K562 treated with DMSO at 1 percent for 12 hours (cell line): Measurements from ENCODE around the gene PRR13. TPM values are rescaled to one million over a fixed set of nuclear protein-coding genes. Genes with fewer than 3 reads are reported as not detected.

Experiments
- total RNA-seq: library from RNA; unstranded; fragments of 300-600 nt; gene quantifications from 2 replicates; pipeline ENCODE4 v1.2.3, GENCODE V29; 2022; ENCODE audit not compliant: insufficient read depth

Gene PRR13
- 204 and 264 TPM in 2 replicates for total RNA-seq

GRCh38 chr12:53441040-53441833 is at the start of gene PRR13:
TSS of gene PRR13 (plus strand) at chr12:53441734. CDS start at chr12:53442715, 981 bp downstream.

GRCh38 chr12:53423597-53423996 is 17.9 kb upstream of the PRR13 start, which contains the start of gene AMHR2:
TSS of gene AMHR2 (plus strand) at chr12:53423855. CDS start at chr12:53423935, 80 bp downstream.

GRCh38 chr12:53451661-53452158 is 10.2 kb downstream of the PRR13 start, which contains the start of gene PCBP2:
TSS of gene PCBP2 (plus strand) at chr12:53452102. CDS start at chr12:53454801, 2,699 bp downstream.

Other genes with a start within 250 kb of the PRR13 start
- 2.2 and 3.5 TPM in 2 replicates for gene ITGB7, start 234.5 kb upstream of the PRR13 start, total RNA-seq
- 4.3 and 7.8 TPM in 2 replicates for gene RARG, start 209.5 kb upstream of the PRR13 start, total RNA-seq
- gene ESPL1, start 173.4 kb upstream of the PRR13 start, total RNA-seq = 17.5 and 36.3 TPM in 2 replicates
- 588 and 822 TPM in 2 replicates for gene PFDN5, start 146.2 kb upstream of the PRR13 start, total RNA-seq
- 7.5 and 15.2 TPM in 2 replicates for gene MYG1, start 142.0 kb upstream of the PRR13 start, total RNA-seq
- gene AAAS, start 120.1 kb upstream of the PRR13 start, total RNA-seq = 54.6 and 62.3 TPM in 2 replicates
- not detected in 2 replicates for gene SP7, start 105.4 kb upstream of the PRR13 start, total RNA-seq
- 5.8 and 33.8 TPM in 2 replicates for gene SP1, start 61.6 kb upstream of the PRR13 start, total RNA-seq
- gene AMHR2, start 17.9 kb upstream of the PRR13 start, total RNA-seq = 63.1 and 64.0 TPM in 2 replicates
- 728 and 1,071 TPM in 2 replicates for gene PCBP2, start 10.4 kb downstream of the PRR13 start, total RNA-seq
- 2.2 and 5.2 TPM in 2 replicates for gene MAP3K12, start 57.7 kb downstream of the PRR13 start, total RNA-seq
- 60.8 and 65.7 TPM in 2 replicates for gene TARBP2, start 59.5 kb downstream of the PRR13 start, total RNA-seq
- gene NPFF, start 65.8 kb downstream of the PRR13 start, total RNA-seq = not detected in 2 replicates
- 3.7 and 15.8 TPM in 2 replicates for gene ATF7, start 184.6 kb downstream of the PRR13 start, total RNA-seq
- gene ATP5MC2, start 234.3 kb downstream of the PRR13 start, total RNA-seq = 487 and 568 TPM in 2 replicates